Measurements from ENCODE around the gene TEKTIP1.
"Not testable (repeated sequence)": the region's sequence is repeated elsewhere in the genome, so short reads cannot be mapped to it uniquely, and the experiment has no call there.

Gene TEKTIP1

DNA sequence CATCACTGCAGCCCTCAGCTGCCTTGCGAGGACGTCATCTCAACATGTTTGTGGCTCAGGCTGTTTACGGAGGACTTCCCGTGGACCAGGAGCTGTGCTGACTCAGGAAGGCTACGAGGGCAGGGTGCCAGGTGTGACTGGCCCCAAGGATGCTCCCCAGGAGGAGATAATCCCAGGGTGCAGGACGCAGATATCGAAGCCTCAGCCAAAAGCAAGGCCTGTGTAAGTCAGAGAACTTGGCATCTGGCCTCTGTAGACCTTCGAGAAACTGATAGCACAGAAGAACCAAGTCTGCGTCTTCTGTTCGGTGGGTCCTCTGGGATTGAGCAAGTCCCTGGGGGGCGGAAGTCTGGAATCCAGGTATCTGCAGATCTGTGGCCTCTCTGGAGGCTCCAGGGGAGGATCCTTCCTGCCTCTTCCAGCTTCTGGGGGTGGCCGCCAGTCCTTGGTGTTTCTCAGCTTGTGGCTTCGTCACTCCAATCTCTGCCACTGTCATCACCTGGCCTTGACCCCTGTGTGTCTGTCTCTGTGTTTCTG, 35.9 kb upstream of the TEKTIP1 start:
- TF ChIP-seq, protein P1, sequence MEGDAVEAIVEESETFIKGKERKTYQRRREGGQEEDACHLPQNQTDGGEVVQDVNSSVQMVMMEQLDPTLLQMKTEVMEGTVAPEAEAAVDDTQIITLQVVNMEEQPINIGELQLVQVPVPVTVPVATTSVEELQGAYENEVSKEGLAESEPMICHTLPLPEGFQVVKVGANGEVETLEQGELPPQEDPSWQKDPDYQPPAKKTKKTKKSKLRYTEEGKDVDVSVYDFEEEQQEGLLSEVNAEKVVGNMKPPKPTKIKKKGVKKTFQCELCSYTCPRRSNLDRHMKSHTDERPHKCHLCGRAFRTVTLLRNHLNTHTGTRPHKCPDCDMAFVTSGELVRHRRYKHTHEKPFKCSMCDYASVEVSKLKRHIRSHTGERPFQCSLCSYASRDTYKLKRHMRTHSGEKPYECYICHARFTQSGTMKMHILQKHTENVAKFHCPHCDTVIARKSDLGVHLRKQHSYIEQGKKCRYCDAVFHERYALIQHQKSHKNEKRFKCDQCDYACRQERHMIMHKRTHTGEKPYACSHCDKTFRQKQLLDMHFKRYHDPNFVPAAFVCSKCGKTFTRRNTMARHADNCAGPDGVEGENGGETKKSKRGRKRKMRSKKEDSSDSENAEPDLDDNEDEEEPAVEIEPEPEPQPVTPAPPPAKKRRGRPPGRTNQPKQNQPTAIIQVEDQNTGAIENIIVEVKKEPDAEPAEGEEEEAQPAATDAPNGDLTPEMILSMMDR (IDR thresholded peaks at IDR 0.05; ENCODE audit: low read depth, low read length, missing control alignments): no peak
- DNase-seq (ENCODE audit: low read depth): no peak

DNA sequence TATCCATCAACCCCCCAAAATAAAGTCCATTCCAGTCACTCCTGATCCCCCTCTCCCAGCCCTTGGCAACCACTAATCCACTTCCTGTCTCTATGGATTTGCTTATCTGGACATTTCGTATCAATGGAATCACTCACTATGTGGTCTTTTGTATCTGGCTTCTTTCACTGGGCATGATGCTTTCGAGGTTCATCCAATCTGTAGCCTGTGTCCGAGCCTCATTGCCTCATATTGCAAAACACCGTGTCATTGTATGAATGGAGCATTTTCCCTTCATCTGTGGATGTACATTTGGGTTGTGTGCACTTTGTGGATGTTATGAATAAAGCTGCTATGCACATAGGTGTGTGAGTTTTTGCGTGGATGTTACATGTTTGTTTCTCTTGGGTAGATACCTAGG, 34.2 kb upstream of the TEKTIP1 start:
- peak overlapping the region; percentile 60; the same call in 1 of the 2 replicates for H3K4me3 ChIP-seq (ENCODE audit: low read depth, low read length)
- TF ChIP-seq, protein P1 (IDR thresholded peaks at IDR 0.05; ENCODE audit: low read depth, low read length, missing control alignments): no peak
- no peak for DNase-seq (ENCODE audit: low read depth)

More for the DNA sequence above, 35.9 kb upstream of the TEKTIP1 start:
- H3K4me3 ChIP-seq (ENCODE audit: low read depth, low read length): no peak overlapping the region

DNA sequence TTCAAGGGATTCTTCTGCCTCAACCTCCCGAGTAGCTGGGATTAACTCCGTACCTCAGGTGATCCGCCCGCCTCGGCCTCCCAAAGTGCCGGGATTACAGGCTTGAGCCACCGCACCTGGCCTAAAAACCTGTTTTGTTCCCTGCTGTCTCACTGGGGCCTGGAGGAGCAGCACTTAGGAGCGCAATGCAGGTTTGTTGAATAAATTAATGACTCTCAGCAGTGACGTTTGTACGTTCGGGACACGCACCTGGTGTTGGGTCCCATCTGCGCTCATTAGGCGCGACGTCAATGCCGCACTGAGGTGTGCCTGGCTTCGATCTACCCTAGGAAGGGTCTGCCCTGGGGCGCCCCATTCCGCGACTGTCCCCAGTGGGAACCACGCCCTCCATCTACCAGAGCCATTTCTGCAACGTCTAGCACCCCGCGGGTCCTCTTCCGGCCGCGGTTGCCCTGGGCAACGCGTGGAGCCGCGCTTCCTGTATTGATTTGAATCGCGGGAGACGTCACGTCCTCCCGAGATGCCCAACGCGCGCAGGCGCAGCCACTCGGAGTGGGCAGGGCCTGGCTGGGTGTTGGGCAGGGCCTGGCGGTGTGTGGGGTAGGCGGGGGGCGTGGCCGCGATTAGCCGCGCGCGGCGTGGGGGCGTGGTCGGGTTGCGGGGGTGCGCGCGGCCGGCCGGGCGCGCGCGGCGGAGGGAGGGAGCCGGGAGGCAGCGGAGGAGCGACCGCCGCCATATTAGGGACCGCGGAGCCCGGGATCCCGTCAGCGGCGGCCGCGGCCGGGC, 33.2 kb upstream of the TEKTIP1 start, which contains the start of gene FZR1:
FZR1 (plus strand) TSS at position 714 of the 786 bp plus-strand sequence. CDS start 16,679 bp downstream, outside the sequence.
- H3K4me3 ChIP-seq (ENCODE audit: low read depth, low read length): peak within 1 kb of the TSS; percentile 93
- peak; percentile 94 for DNase-seq (ENCODE audit: low read depth)
- TF ChIP-seq, protein P1 (IDR thresholded peaks at IDR 0.05; ENCODE audit: low read depth, low read length, missing control alignments): no peak

DNA sequence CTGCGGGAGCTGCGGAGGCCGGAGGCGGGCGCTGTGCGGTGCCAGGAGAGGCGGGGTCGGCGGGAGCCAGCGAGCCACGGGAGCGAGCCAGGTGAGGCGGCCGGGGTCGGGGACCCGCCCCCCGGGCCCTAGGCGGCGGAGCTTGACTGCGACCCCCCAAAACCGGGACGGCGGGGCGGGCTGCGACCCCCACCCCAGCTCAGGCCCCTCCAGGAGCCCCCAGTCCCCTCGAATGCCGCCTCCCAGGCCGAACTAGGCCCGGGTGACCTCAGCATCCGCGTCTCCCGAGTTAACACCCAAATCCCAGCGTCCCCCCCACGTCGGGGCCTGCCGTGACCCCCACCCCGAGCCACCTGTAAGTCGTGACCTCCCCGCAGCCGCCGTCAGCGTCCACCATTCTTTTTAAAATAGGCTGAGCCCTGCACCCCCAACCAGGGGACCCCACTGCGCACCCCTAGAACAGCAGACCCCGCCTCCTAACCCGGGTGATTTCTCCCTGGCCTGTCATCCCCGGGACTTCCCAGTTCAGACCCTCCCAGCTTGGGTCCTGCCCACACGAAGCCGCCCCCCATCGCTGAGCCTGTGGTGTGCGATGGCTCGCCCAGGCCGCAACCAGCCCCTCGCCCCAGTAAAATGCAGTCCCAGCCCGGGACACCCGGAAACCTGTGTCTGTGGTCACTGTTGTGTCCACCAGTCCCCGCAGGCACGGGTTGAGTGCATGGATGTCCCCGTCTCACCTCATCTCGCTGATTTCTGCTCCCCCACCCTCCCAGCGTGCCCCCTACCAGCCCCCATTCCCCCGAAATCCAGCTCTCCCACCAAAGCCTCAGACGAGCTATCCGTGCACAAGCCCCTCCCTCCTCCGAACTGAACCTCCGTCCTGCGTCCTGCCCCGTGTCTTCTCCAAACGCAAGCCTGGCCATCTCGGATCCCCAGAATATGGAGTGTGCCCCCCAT, 32.3 kb upstream of the TEKTIP1 start:
- no peak for DNase-seq (ENCODE audit: low read depth)

DNA sequence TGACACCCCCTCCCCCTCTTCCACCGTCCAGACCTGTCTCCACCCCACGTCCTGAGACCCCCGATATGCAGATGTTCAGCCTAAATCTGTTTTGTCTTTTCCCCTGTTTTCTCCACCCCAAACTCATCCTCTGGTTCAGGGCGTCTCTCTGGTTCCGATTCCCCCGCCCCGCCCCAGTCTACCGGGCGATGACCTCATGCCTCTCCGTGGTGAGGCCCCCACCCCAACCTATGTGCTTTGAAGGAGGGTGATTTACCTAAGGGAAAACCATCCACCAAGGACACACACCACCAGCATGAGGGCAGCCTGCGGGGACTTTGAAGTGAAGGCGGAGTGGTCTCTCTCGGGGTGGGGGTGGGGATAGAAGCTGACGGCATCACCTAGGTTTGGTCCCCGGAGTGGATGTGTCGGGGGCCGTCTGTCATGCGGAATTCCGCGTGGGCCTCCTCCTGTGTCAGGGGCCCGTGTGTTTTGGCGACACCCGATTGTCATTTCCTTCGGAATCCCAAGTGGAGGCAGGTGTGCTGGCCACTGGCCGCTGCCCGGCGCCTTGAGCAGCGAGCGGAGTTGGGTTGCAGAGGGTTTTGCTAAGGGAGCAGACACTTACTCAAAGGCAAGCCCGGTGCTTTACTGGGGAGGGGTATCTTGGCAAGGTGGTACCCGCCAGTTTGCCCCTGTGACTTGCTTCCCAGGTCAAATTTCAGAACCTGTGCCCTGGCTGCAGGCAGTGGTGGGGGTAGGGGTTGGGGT, 31.4 kb upstream of the TEKTIP1 start:
- TF ChIP-seq, protein P1 (IDR thresholded peaks at IDR 0.05; ENCODE audit: low read depth, low read length, missing control alignments): no peak
- H3K4me3 ChIP-seq (ENCODE audit: low read depth, low read length): peak overlapping the region; percentile 93
- no peak for DNase-seq (ENCODE audit: low read depth)

More for the DNA sequence above, 32.3 kb upstream of the TEKTIP1 start:
- TF ChIP-seq, protein P1 (IDR thresholded peaks at IDR 0.05; ENCODE audit: low read depth, low read length, missing control alignments): no peak
- H3K4me3 ChIP-seq (ENCODE audit: low read depth, low read length): peak overlapping the region; percentile 93

DNA sequence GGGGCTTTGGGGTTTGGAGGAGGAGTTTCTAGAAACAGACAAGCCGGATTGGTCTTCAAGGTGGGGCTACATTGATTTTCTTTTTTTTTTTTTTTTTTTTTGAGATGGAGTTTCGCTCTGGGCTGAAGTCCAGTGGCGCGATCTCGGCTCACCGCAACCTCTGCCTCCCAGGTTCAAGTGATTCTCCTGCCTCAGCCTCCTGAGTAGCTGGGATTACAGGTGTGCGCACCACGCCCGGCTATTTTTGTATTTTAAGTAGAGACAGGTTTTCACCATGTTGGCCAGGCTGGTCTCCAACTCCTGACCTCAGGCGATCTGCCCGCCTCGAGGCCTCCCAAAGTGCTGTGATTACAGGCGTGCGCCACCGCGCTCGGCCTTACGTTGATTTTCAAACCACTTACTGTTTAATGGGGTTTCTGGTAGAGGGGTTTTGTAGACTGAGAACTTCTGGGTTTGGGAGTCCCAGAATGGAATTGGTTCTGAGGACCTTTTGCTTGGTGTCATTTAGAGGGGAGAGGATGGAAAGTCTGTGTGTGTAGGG, 30.8 kb upstream of the TEKTIP1 start:
- not testable (repeated sequence) for H3K4me3 ChIP-seq (ENCODE audit: low read depth, low read length); DNase-seq (ENCODE audit: low read depth)

Data from GM12864 (cell line).